K562 (cell line): Measurements from ENCODE around the gene ST3GAL3.

ENCODE experiments used
- KHSRP ChIP-seq: fragments of 450-650 bp; IDR thresholded peaks from 2 replicates; pipeline ENCODE4 v1.6.1; 2017
- NRF1 ChIP-seq, 2 experiments: fragments of 450-650 bp; IDR thresholded peaks in 1 of 2; conservative IDR thresholded peaks in 1 of 2; 2 replicates each; pipeline ENCODE4 v1.6.1; 2014; ENCODE audit warnings: mild to moderate bottlenecking in 2 of 2
- ZBTB8A ChIP-seq: fragments of 450-650 bp; IDR thresholded peaks from 2 replicates; pipeline ENCODE4 v1.6.1; 2018; ENCODE audit warnings: mild to moderate bottlenecking, moderate library complexity; ENCODE audit not compliant: partially characterized antibody
- ZNF57 ChIP-seq: fragments of 450-650 bp; formaldehyde crosslinking; IDR thresholded peaks from 2 replicates; pipeline ENCODE4 v1.4.0; 2020; ENCODE audit warnings: mild to moderate bottlenecking, moderate library complexity

DNA sequence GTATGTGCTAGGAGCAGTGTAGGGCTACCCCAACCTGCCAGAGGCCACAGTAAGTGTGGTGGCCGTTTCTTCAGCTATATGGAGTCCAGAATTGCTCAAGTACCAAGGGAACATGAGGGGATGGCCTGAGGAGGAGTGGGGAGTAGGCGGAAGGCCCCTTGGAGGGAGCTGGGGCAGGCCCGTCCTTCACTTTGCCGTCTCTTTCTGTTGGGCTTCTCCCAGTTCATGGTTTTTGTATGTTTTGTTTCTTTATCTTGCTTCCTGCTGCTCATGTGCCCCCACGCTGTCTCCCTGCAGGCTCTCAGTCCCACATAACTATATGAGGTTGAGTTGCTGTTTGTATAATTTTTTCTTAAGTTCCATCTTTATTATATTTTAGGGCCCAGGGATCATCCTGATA, 256.6 kb downstream of the ST3GAL3 start:
- TF ChIP-seq NRF1 (conservative IDR thresholded peaks at IDR 0.05 in 1 of 2, IDR thresholded peaks at IDR 0.05 in 1 of 2) (no peak), KHSRP (no peak), ZBTB8A (no peak), ZNF57 (CRISPR knock-in tag) (no peak)
